Left lung (tissue), 10 donors: ENCODE data around the gene PPP1R16B. TPM values are rescaled to one million over a fixed set of nuclear protein-coding genes. Genes with fewer than 3 reads are reported as not detected.

ENCODE experiments used
- ATAC-seq: fragments of 200-7000 bp; cut with Tn5 transposase; one replicate; pipeline ENCODE4 v1.9.1; 2020; ENCODE audit warnings: moderate library complexity
- DNase-seq, 4 donors: peaks; one replicate each; pipeline ENCODE4 v3.0.0-alpha.2; 2013 to 2020
- H3K27ac ChIP-seq, 2 donors: fragments of 200-600 bp; sonication (generic) in 1 of 2; one replicate each; pipeline versions ENCODE4 v1.5.0 to v1.8.0; 2020 to 2021
- H3K27me3 ChIP-seq, 2 donors: fragments of 200-600 bp; sonication (generic) in 1 of 2; one replicate each; pipeline versions ENCODE4 v1.5.0 to v1.8.0; 2020 to 2021
- H3K36me3 ChIP-seq, 2 donors: fragments of 200-600 bp; sonication (generic) in 1 of 2; one replicate each; pipeline versions ENCODE4 v1.5.0 to v1.8.0; 2020 to 2021
- H3K4me1 ChIP-seq, 2 donors: fragments of 200-600 bp; one replicate each; pipeline ENCODE4 v1.8.0; 2021
- H3K4me3 ChIP-seq, 2 donors: fragments of 200-600 bp; sonication (generic) in 1 of 2; one replicate each; pipeline versions ENCODE4 v1.5.0 to v1.8.0; 2020 to 2021; ENCODE audit warnings: mild to moderate bottlenecking in 1 of 2
- H3K9me3 ChIP-seq, 2 donors: fragments of 200-600 bp; sonication (generic) in 1 of 2; one replicate each; pipeline versions ENCODE4 v1.5.0 to v1.8.0; 2020 to 2021
- CTCF ChIP-seq, 2 donors: fragments of 200-600 bp; sonication (generic) in 1 of 2; IDR thresholded peaks; one replicate each; pipeline versions ENCODE4 v1.5.0 to v1.8.0; 2021; ENCODE audit warnings: antibody characterized with exemption in 2 of 2
- intact Hi-C, 2 donors: fragments of 100-400 bp; cut with DNase I; formaldehyde crosslinking; loops; one replicate each; pipeline versions ENCODE4 v1.11.2 to v1.14.2; 2022
- polyA plus RNA-seq, 6 donors: library from polyadenylated mRNA; unstranded; fragments of 120-200 nt; gene quantifications; one replicate each; pipeline ENCODE4 v1.2.1, GENCODE V29; 2013; ENCODE audit not compliant: insufficient read length in 6 of 6
- total RNA-seq, 2 donors: library from RNA; stranded (reverse); fragmentation: NEBNext Ultra II Directional; extraction: Animal tissue kit (Norgen Biotek cat#: 25700); gene quantifications; one replicate each; pipeline ENCODE4 v1.2.1, GENCODE V29; 2021
- donor health status: DM: no; HTN: yes; CAD: no.
- donor health status: DM: no; HTN: no; CAD: no.

Gene PPP1R16B
- total and polyA plus RNA-seq, 8 donors: 5.4 to 10.8 (median 7.8) TPM

- no peak for DNase-seq
Measured at GRCh38 chr20:38927902-38928578, 122.5 kb downstream of the PPP1R16B start.

DNA sequence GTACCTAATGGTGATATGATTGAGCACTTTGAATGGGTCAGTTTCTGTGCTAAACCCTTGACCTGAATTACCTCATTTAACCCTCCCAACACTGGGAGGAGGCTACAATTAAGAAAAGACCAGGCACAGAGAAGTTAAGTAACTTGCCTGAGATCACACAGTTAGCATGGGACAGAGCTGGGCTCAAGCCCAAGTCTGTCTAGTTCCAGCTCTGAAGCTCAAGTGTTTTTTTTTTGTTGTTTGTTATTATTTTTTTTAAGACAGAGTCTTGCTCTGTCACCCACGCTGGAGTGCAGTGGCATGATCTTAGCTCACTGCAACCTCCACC is 124.7 kb downstream of the PPP1R16B start:
- Histone ChIP-seq H3K27me3 (no peaks in the 10 kb centered on the region), H3K4me3 (no peak overlapping the region), H3K36me3 (no peaks in the 10 kb centered on the region), H3K9me3 (no peaks in the 10 kb centered on the region), H3K27ac (no peak overlapping the region), H3K4me1 (peaks cover 0 to 18% of the 10 kb centered on the region in 2 donors)
- DNase-seq (no peak), ATAC-seq (no peak)
- no peak for TF ChIP-seq CTCF (IDR thresholded peaks at IDR 0.05)
- intact Hi-C loops: no loop called here

More at GRCh38 chr20:38927902-38928578, 122.5 kb downstream of the PPP1R16B start:
- Histone ChIP-seq H3K4me1 (peaks cover 0 to 18% of the 10 kb centered on the region in 2 donors), H3K36me3 (no peaks in the 10 kb centered on the region), H3K9me3 (no peaks in the 10 kb centered on the region), H3K4me3 (no peak overlapping the region), H3K27me3 (no peaks in the 10 kb centered on the region), H3K27ac (no peak overlapping the region)
- ATAC-seq: no peak
- intact Hi-C loops: loop anchor here in 1 of 2 donors (5.0 kb wide), 1 partner anchor 119 kb away; no protein-coding TSS in a partner anchor
- TF ChIP-seq CTCF (IDR thresholded peaks at IDR 0.05): no peak

DNA sequence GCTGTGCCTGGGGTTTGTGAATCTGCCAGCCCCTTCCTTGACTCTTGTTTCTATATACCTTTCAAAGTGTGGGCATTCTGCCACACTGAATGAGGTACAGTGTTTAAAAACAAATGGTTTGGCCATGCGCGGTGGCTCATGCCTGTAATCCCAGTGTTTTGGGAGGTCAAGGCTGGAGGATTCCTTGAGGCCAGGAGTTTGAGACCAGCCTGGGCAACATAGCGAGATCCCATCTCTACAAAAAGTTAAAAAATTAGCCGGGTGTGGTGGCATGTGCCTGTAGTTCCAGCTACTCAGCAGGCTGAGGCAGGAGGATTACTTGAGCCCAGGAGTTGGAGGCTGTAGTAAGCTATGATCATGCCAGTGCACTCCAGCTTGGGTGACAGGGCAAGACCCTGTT is 126.5 kb downstream of the PPP1R16B start:
- TF ChIP-seq CTCF (IDR thresholded peaks at IDR 0.05): no peak
- peaks cover 0 to 11% of the 10 kb centered on the region in 2 donors for H3K4me1 ChIP-seq
- DNase-seq (no peak), ATAC-seq (no peak)
- no peak overlapping the region for H3K4me3 ChIP-seq
- H3K27me3 ChIP-seq: no peaks in the 10 kb centered on the region
- intact Hi-C loops: no loop called here
- H3K9me3 ChIP-seq: no peaks in the 10 kb centered on the region
- no peak overlapping the region for H3K27ac ChIP-seq
- H3K36me3 ChIP-seq: no peaks in the 10 kb centered on the region

- no peaks in the 10 kb centered on the region for H3K27me3 ChIP-seq
- TF ChIP-seq CTCF (IDR thresholded peaks at IDR 0.05): no peak
- DNase-seq (peak in 1 of 4 donors; percentile 4), ATAC-seq (no peak)
- H3K27ac ChIP-seq: no peak overlapping the region
- H3K4me1 ChIP-seq: peaks cover 0 to 5% of the 10 kb centered on the region in 2 donors
- no peaks in the 10 kb centered on the region for H3K36me3 ChIP-seq
- no peaks in the 10 kb centered on the region for H3K9me3 ChIP-seq
- H3K4me3 ChIP-seq: no peak overlapping the region
- intact Hi-C loops: no loop called here
Measured at GRCh38 chr20:38932457-38933120, 127.1 kb downstream of the PPP1R16B start.

DNA sequence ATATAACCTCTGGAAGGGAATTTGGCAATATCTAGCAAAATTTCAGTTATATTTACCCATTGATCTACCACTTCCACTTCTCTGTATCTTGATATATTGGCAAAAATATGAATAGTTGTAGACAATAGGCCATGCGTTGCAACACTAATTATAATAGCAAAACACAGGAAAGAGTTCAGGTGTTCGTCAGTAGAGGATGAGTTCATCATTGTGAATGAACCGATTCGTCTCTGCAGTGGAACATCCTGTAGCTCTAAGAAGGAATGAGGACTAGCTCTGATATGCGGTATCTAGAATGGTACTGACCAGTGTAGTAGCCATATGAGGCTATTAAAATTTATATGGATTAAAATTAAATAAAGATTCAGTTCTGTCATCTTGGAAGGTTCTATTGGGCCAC is 129.0 kb downstream of the PPP1R16B start:
- TF ChIP-seq CTCF (IDR thresholded peaks at IDR 0.05): no peak
- H3K4me1 ChIP-seq: no peaks in the 10 kb centered on the region
- no peak overlapping the region for H3K4me3 ChIP-seq
- no peaks in the 10 kb centered on the region for H3K9me3 ChIP-seq
- no peaks in the 10 kb centered on the region for H3K27me3 ChIP-seq
- intact Hi-C loops: no loop called here
- no peaks in the 10 kb centered on the region for H3K36me3 ChIP-seq
- H3K27ac ChIP-seq: no peak overlapping the region
- ATAC-seq: no peak
- no peak for DNase-seq
